Stimulated activated CD8-positive, alpha-beta memory T cell treated with anti-CD3 and anti-CD28 coated beads, Interleukin-2, amount 100 ng/mL, for 1 hour (primary cell): ENCODE results near the gene EPC1.
"Not testable (repeated sequence)": the region's sequence is repeated elsewhere in the genome, so short reads cannot be mapped to it uniquely, and the experiment has no call there.

Experiments
- DNase-seq, 2 donors: peaks; one replicate each; pipeline ENCODE4 v3.0.0-alpha.2; 2020; ENCODE audit warnings: low read depth in 2 of 2

Gene EPC1

GRCh38 chr10:32372000-32372875 is 25.3 kb upstream of the EPC1 start:
- DNase-seq: no peak

GRCh38 chr10:32371101-32371500 is 24.1 kb upstream of the EPC1 start:
- no peak for DNase-seq

- peak; percentile 40 to 65 for DNase-seq
Observed at GRCh38 chr10:32367793-32368453, 21.0 kb upstream of the EPC1 start.

GRCh38 chr10:32366588-32366987 is 19.6 kb upstream of the EPC1 start:
- no peak for DNase-seq

GRCh38 chr10:32366111-32366510 is 19.2 kb upstream of the EPC1 start:
- DNase-seq: no peak

GRCh38 chr10:32365404-32365803 is 18.4 kb upstream of the EPC1 start:
- DNase-seq: not testable (repeated sequence)

- no peak for DNase-seq
Observed at GRCh38 chr10:32362571-32362970, 15.6 kb upstream of the EPC1 start.

- no peak for DNase-seq
Observed at GRCh38 chr10:32360884-32361283, 13.9 kb upstream of the EPC1 start.

- DNase-seq: no peak
Observed at GRCh38 chr10:32360241-32360640, 13.3 kb upstream of the EPC1 start.

GRCh38 chr10:32357056-32357735 is 10.2 kb upstream of the EPC1 start:
- no peak for DNase-seq

GRCh38 chr10:32354690-32355089 is 7.7 kb upstream of the EPC1 start:
- not testable (repeated sequence) for DNase-seq

GRCh38 chr10:32350811-32351350 is 3.9 kb upstream of the EPC1 start:
- DNase-seq: no peak

GRCh38 chr10:32349968-32350738 is 3.2 kb upstream of the EPC1 start:
- no peak for DNase-seq

GRCh38 chr10:32349199-32349585 is 2.2 kb upstream of the EPC1 start:
- no peak for DNase-seq

- no peak for DNase-seq
Observed at GRCh38 chr10:32348297-32349198, 1.6 kb upstream of the EPC1 start.

GRCh38 chr10:32347363-32348022 is 535 bp upstream of the EPC1 start:
- DNase-seq: no peak

- peak; percentile 86 to 90 for DNase-seq
Observed at GRCh38 chr10:32346134-32346550, 816 bp downstream of the EPC1 start.

- DNase-seq: no peak
Observed at GRCh38 chr10:32341596-32341995, 5.4 kb downstream of the EPC1 start.

- DNase-seq: no peak
Observed at GRCh38 chr10:32340596-32341180, 6.3 kb downstream of the EPC1 start.

GRCh38 chr10:32338262-32338661 is 8.7 kb downstream of the EPC1 start:
- DNase-seq: no peak
